Esophagus (tissue), 2 donors: ENCODE results near the gene LYPLA2. TPM values are rescaled to one million over a fixed set of nuclear protein-coding genes. Genes with fewer than 3 reads are reported as not detected.

Source experiments
- polyA plus RNA-seq, 2 donors: library from polyadenylated mRNA; stranded (reverse); fragments of 200-250 nt; gene quantifications; one replicate each; pipeline ENCODE4 v1.2.3, GENCODE V29; 2013
- donor health status: healthy with polysubstance abuse.
- donor health status: Bipolar disorder and iron deficiency.

The LYPLA2 gene
- polyA plus RNA-seq, 2 donors: 44.4 to 63.7 TPM

Other genes starting within 250 kb of the LYPLA2 start
- gene ID3, start 231.6 kb upstream of the LYPLA2 start, polyA plus RNA-seq: 10 to 100 TPM; 24.4 to 44.2 TPM
- 1,000 to 10,000 TPM; 2,294 to 2,445 TPM for gene RPL11, start 99.3 kb upstream of the LYPLA2 start, polyA plus RNA-seq
- 10 to 100 TPM in 1 of 2 donors, 1 to 10 TPM in 1; 9.9 to 15.9 TPM for gene ELOA, start 47.7 kb upstream of the LYPLA2 start, polyA plus RNA-seq
- gene PITHD1, start 12.7 kb upstream of the LYPLA2 start, polyA plus RNA-seq: 10 to 100 TPM; 41.3 to 57.2 TPM
- 100 to 1,000 TPM in 1 of 2 donors, 10 to 100 TPM in 1; 76.6 to 120 TPM for gene GALE, start 9.6 kb downstream of the LYPLA2 start, polyA plus RNA-seq
- 10 to 100 TPM; 16.8 to 27.4 TPM for gene HMGCL, start 34.3 kb downstream of the LYPLA2 start, polyA plus RNA-seq
- gene FUCA1, start 77.1 kb downstream of the LYPLA2 start, polyA plus RNA-seq: 10 to 100 TPM in 1 of 2 donors, 1 to 10 TPM in 1; 7.3 to 10.2 TPM
- gene CNR2, start 122.2 kb downstream of the LYPLA2 start, polyA plus RNA-seq: under 1 TPM; 0.01 to 0.02 TPM
- gene PNRC2, start 168.7 kb downstream of the LYPLA2 start, polyA plus RNA-seq: 10 to 100 TPM; 54.2 to 69.1 TPM
- gene SRSF10, start 189.2 kb downstream of the LYPLA2 start, polyA plus RNA-seq: 10 to 100 TPM; 42.3 to 57.9 TPM